ENCODE measurements around the gene CTIF. TPM values are rescaled to one million over a fixed set of nuclear protein-coding genes. Genes with fewer than 3 reads are reported as not detected.
A peak's percentile ranks its signal among the peaks of the same experiment; 100 is the strongest.

Gene CTIF
- total and polyA plus RNA-seq, 11 donors, result 21.2 to 93.0 (median 68.0) TPM

DNA sequence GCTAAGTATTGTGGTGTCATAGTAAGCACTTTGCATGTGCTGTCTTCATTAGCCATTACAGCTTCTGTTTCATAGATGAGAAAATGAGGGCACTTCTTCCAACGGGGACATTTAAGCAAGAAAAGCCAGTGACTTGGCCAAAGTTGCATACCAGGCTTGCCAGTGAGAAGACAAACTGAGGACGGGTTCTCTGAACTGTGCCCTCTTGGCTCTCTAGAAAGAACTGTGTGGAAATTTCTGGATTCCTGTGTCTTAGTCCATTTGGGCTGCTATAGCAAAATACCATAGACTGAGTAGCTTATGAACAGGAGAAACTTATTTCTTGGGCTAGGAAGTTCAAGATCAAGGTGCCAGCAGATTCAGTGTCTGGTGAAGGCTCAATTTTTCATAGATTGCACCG lies 13.3 kb downstream of the CTIF start:
- ATAC-seq (no peak), DNase-seq (no peak)
- Histone ChIP-seq H3K27me3 (no peaks in the 10 kb centered on the region), H3K4me3 (no peak overlapping the region), H3K9me3 (no peaks in the 10 kb centered on the region), H3K4me1 (peaks cover 0 to 43% (median 28%) of the 10 kb centered on the region in 12 donors), H3K36me3 (peaks cover 0 to 10% (median 0%) of the 10 kb centered on the region in 9 donors), H3K27ac (no peak overlapping the region)
- no peak for TF ChIP-seq POLR2A (IDR thresholded peaks at IDR 0.05)
- TF ChIP-seq, protein P1, sequence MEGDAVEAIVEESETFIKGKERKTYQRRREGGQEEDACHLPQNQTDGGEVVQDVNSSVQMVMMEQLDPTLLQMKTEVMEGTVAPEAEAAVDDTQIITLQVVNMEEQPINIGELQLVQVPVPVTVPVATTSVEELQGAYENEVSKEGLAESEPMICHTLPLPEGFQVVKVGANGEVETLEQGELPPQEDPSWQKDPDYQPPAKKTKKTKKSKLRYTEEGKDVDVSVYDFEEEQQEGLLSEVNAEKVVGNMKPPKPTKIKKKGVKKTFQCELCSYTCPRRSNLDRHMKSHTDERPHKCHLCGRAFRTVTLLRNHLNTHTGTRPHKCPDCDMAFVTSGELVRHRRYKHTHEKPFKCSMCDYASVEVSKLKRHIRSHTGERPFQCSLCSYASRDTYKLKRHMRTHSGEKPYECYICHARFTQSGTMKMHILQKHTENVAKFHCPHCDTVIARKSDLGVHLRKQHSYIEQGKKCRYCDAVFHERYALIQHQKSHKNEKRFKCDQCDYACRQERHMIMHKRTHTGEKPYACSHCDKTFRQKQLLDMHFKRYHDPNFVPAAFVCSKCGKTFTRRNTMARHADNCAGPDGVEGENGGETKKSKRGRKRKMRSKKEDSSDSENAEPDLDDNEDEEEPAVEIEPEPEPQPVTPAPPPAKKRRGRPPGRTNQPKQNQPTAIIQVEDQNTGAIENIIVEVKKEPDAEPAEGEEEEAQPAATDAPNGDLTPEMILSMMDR (IDR thresholded peaks at IDR 0.05), result no peak
- WGBS, 4 donors, result 89 to 95% (median 95%) methylated on average over 3 of the region's 3 CpGs
- intact Hi-C loops (cut with DNase I), result no loop called here

- WGBS, 4 donors, result 87 to 94% (median 90%) methylated on average over 10 to 13 of the region's 13 CpGs
- DNase-seq (no peak), ATAC-seq (no peak)
- peaks cover 0 to 10% (median 0%) of the 10 kb centered on the region in 9 donors for H3K36me3 ChIP-seq
- no peak overlapping the region for H3K27ac ChIP-seq
- H3K4me3 ChIP-seq, result no peak overlapping the region
- no peaks in the 10 kb centered on the region for H3K27me3 ChIP-seq
- intact Hi-C loops (cut with DNase I), result no loop called here
- peaks cover 0 to 32% (median 18%) of the 10 kb centered on the region in 12 donors for H3K4me1 ChIP-seq
- TF ChIP-seq, protein P1 (IDR thresholded peaks at IDR 0.05), result no peak
- TF ChIP-seq POLR2A (IDR thresholded peaks at IDR 0.05), result no peak
- no peaks in the 10 kb centered on the region for H3K9me3 ChIP-seq
Observed at GRCh38 chr18:48553236-48553635, 14.4 kb downstream of the CTIF start.

DNA sequence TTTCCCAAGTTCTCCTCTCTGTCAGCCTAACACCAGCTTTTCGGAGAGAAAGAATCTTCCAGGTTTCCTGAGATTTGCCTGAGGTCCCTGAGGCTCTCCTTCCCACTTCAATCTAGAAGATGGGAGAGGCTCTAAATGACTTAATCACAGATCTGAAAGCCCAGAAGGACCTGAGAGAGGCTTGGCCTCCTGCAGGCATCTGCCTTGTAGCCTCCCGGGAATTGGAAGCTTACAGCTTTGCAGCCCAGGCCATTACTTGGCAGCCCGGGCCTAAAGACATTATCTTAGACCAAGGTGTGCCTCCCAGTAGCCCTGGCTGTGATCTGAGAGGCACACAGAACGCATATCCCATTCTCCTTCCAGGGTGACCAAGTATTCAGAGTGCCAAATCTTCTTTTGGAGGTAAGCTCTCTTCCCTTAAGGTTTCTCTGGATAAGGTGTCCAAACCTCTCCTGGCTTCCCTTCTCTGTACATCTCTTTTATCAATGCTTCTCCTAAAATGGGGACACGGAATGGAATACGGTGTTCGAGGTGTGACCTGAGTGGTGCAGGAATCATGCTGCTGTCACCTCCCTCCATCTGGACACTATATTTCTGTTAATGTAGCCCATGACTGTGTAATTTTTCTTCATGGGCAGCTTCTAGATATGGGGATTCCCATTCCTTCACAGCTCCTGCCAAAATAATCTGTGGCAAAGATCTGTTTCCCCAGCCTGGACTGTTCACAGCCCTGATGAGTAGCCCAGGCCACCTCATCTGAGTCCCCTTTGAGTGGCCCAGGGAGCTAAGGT lies 16.0 kb downstream of the CTIF start:
- ATAC-seq (no peak), DNase-seq (no peak)
- Histone ChIP-seq H3K27me3 (no peaks in the 10 kb centered on the region), H3K4me1 (peaks cover 0 to 20% (median 7%) of the 10 kb centered on the region in 12 donors), H3K27ac (peak overlapping the region in 1 of 12 donors; percentile 45), H3K9me3 (peaks cover 0 to 14% (median 0%) of the 10 kb centered on the region in 12 donors), H3K4me3 (no peak overlapping the region), H3K36me3 (peaks cover 0 to 10% (median 0%) of the 10 kb centered on the region in 9 donors)
- intact Hi-C loops (cut with DNase I), result no loop called here
- 86 to 95% (median 89%) methylated on average over 6 to 7 of the region's 7 CpGs for WGBS, 4 donors
- no peak for TF ChIP-seq POLR2A (IDR thresholded peaks at IDR 0.05)
- TF ChIP-seq, protein P1 (IDR thresholded peaks at IDR 0.05), result no peak

DNA sequence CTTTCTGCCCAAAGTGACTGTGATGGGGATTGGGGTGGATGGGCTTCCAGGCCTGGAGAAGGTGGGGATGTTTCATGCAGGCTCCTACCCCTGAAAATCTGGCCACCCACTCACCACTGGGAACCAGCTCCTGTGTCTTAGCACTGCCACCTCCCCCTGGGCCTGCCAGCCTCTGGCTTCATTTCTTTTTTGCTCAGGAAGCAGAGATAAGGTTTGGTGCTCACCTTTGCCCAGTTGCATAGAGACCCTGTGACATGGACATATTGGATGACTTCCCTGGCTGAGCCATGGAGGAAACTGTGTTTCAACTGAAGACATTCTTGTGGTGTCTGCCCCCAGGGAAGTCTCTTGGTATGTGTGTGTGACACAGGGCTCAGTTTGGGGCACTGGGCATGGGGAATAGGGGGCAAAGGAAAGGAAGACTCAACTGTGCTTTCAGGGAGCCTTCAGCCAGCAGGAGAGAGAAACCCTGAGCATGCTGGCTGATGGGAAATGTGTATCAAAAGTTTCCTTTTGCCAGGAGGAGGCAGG lies 16.7 kb downstream of the CTIF start:
- DNase-seq (no peak), ATAC-seq (no peak)
- H3K27ac ChIP-seq, result peak overlapping the region in 1 of 12 donors; percentile 45

More for the DNA sequence above, 16.7 kb downstream of the CTIF start:
- Histone ChIP-seq H3K4me3 (no peak overlapping the region), H3K9me3 (peaks cover 0 to 15% (median 0%) of the 10 kb centered on the region in 12 donors), H3K27me3 (no peaks in the 10 kb centered on the region), H3K4me1 (peaks cover 0 to 13% (median 1%) of the 10 kb centered on the region in 12 donors), H3K36me3 (peaks cover 0 to 10% (median 0%) of the 10 kb centered on the region in 9 donors)
- intact Hi-C loops (cut with DNase I), result no loop called here
- TF ChIP-seq, protein P1 (IDR thresholded peaks at IDR 0.05), result no peak
- TF ChIP-seq POLR2A (IDR thresholded peaks at IDR 0.05), result no peak

All from heart left ventricle (tissue), 16 donors.